Esophagus squamous epithelium (tissue), 4 donors: ENCODE measurements around the gene ZNF606.

Source experiments
- CTCF ChIP-seq, 6 experiments: fragments of 450-650 bp in 4 of 6; fragments of 200-600 bp in 2 of 6; sonication (generic) in 2 of 6; IDR thresholded peaks; one replicate each; pipeline ENCODE4 v1.5.1; 2016 to 2019; ENCODE audit warnings: antibody characterized with exemption in 6 of 6, mild to moderate bottlenecking in 4 of 6, moderate library complexity in 4 of 6
- POLR2A ChIP-seq, 4 donors: fragments of 450-650 bp; IDR thresholded peaks; one replicate each; pipeline ENCODE4 v1.6.1; 2017; ENCODE audit warnings: antibody characterized with exemption in 4 of 4, mild to moderate bottlenecking in 4 of 4, moderate library complexity in 3 of 4

- TF ChIP-seq POLR2A (IDR thresholded peaks at IDR 0.05) (no peak), CTCF (IDR thresholded peaks at IDR 0.05) (no peak)
Observed at GRCh38 chr19:57946316-57946715, 56.3 kb downstream of the ZNF606 start.
